H1 (cell line): ENCODE results near the gene PRDM15. TPM values are rescaled to one million over a fixed set of nuclear protein-coding genes. Genes with fewer than 3 reads are reported as not detected.

Experiments
- CTCF ChIA-PET: fragments of 300-600 bp; sonication (Branson Sonifier 250); formaldehyde crosslinking; loops from one replicate; lab custom pipeline; 2021; ENCODE audit not compliant: partially characterized antibody; lab: Charles Lee
- POLR2A ChIA-PET: fragments of 300-600 bp; sonication (Branson Sonifier 250); formaldehyde crosslinking; loops from one replicate; lab custom pipeline; 2021; ENCODE audit warnings: inconsistent platforms; ENCODE audit not compliant: partially characterized antibody; lab: Charles Lee
- DNase-seq, 2 experiments: peaks; one replicate each; pipeline versions ENCODE4 v3.0.0 to v3.0.0-alpha.2; 2010 to 2022; ENCODE audit warnings: low spot score in 2 of 2, low read depth in 1 of 2, mixed read lengths in 1 of 2
- FAIRE-seq: peaks from 2 replicates; lab custom pipeline; 2011; peaks lifted over from hg19 to GRCh38; lab: Jason Lieb, UNC
- H2AFZ ChIP-seq: 2 replicates; pipeline ENCODE4 v1.8.1; 2012; ENCODE audit warnings: low read length, inconsistent platforms
- H2AK5ac ChIP-seq: 2 replicates; pipeline ENCODE4 v1.6.1; 2013; ENCODE audit warnings: low read depth, low read length
- H2BK120ac ChIP-seq: replicated peaks from 2 replicates; pipeline ENCODE3; 2013; ENCODE audit warnings: low read depth, low read length, inconsistent platforms
- H2BK12ac ChIP-seq: 2 replicates; pipeline ENCODE4 v1.6.1; 2013; ENCODE audit warnings: low read depth, low read length
- H2BK15ac ChIP-seq: 2 replicates; pipeline ENCODE4 v1.6.1; 2013; ENCODE audit warnings: low read length
- H2BK20ac ChIP-seq: 2 replicates; pipeline ENCODE4 v1.6.1; 2013; ENCODE audit warnings: low read length
- H2BK5ac ChIP-seq: 2 replicates; pipeline ENCODE4 v1.6.1; 2013; ENCODE audit warnings: low read depth, low read length
- H3K14ac ChIP-seq: 2 replicates; pipeline ENCODE4 v1.6.1; 2013; ENCODE audit warnings: inconsistent platforms; ENCODE audit not compliant: insufficient read length
- H3K18ac ChIP-seq: 2 replicates; pipeline ENCODE4 v1.6.1; 2013; ENCODE audit warnings: low read length; ENCODE audit errors: extremely low read depth
- H3K23ac ChIP-seq: 2 replicates; pipeline ENCODE4 v1.6.1; 2013; ENCODE audit warnings: inconsistent platforms; ENCODE audit not compliant: insufficient read length
- H3K23me2 ChIP-seq: 2 replicates; pipeline ENCODE4 v1.6.1; 2013; ENCODE audit warnings: low read depth, low read length
- H3K27ac ChIP-seq: 2 replicates; pipeline ENCODE4 v1.6.1; 2011; ENCODE audit warnings: low read depth, low read length, inconsistent platforms
- H3K27me3 ChIP-seq, 4 experiments: replicated peaks in 1 of 4; 1 replicate in 1 of 4; 2 replicates in 3 of 4; pipeline versions ENCODE4 v1.6.1 to v1.8.1; 2011 to 2013; ENCODE audit warnings: low read length in 3 of 4, mild to moderate bottlenecking in 3 of 4, inconsistent platforms in 2 of 4, mixed read lengths in 2 of 4, moderate library complexity in 1 of 4; ENCODE audit not compliant: control insufficient read depth in 3 of 4, insufficient read depth in 3 of 4; ENCODE audit errors: extremely low read depth in 1 of 4
- H3K36me3 ChIP-seq, 4 experiments: 2 replicates each; pipeline versions ENCODE4 v1.6.1 to v1.8.1; 2011 to 2013; ENCODE audit warnings: mild to moderate bottlenecking in 4 of 4, low read length in 3 of 4, moderate library complexity in 2 of 4, control low read depth in 1 of 4, inconsistent platforms in 1 of 4; ENCODE audit not compliant: insufficient read depth in 4 of 4, control insufficient read depth in 2 of 4
- H3K4ac ChIP-seq: replicated peaks from 2 replicates; pipeline ENCODE3; 2013; ENCODE audit warnings: low read length, low read depth, mixed read lengths, inconsistent platforms; ENCODE audit not compliant: insufficient read length
- H3K4me1 ChIP-seq, 4 experiments: replicated peaks in 1 of 4; 1 replicate in 1 of 4; 2 replicates in 3 of 4; pipeline versions ENCODE4 v1.6.1 to v1.8.1; 2011 to 2013; ENCODE audit warnings: low read length in 3 of 4, inconsistent platforms in 2 of 4, mixed read lengths in 1 of 4; ENCODE audit not compliant: insufficient read depth in 4 of 4, control insufficient read depth in 3 of 4
- H3K4me2 ChIP-seq, 2 experiments: 2 replicates each; pipeline versions ENCODE4 v1.6.1 to v1.8.1; 2011 to 2013; ENCODE audit warnings: low read depth in 2 of 2, low read length in 2 of 2, control low read depth in 1 of 2, inconsistent platforms in 1 of 2, mild to moderate bottlenecking in 1 of 2; ENCODE audit not compliant: insufficient read depth in 1 of 2
- H3K4me3 ChIP-seq, 4 experiments: fragments of 200-600, 300-600 bp in 1 of 4; sonication (generic), shearing (Covaris generic), sonication (Bioruptor Twin) in 1 of 4; 2 replicates each; pipeline versions ENCODE4 v1.5.1 to v1.8.1; 2011 to 2016; ENCODE audit warnings: low read length in 4 of 4, low read depth in 3 of 4, control low read depth in 2 of 4, inconsistent platforms in 2 of 4, mild to moderate bottlenecking in 2 of 4, mixed read lengths in 1 of 4, moderate library complexity in 1 of 4; ENCODE audit not compliant: insufficient read depth in 2 of 4; ENCODE audit errors: extremely low read depth in 1 of 4
- H3K56ac ChIP-seq: replicated peaks from 2 replicates; pipeline ENCODE3; 2013; ENCODE audit warnings: low read depth, mild to moderate bottlenecking, mixed read lengths, low read length, inconsistent platforms; ENCODE audit not compliant: insufficient read length
- H3K79me1 ChIP-seq: 2 replicates; pipeline ENCODE4 v1.6.1; 2013; ENCODE audit warnings: low read depth, low read length, control low read depth
- H3K79me2 ChIP-seq, 2 experiments: 2 replicates each; pipeline versions ENCODE4 v1.6.1 to v1.8.1; 2012 to 2013; ENCODE audit warnings: low read length in 2 of 2, mild to moderate bottlenecking in 2 of 2, inconsistent platforms in 1 of 2; ENCODE audit not compliant: insufficient read depth in 2 of 2, control insufficient read depth in 1 of 2
- H3K9ac ChIP-seq, 4 experiments: replicated peaks in 1 of 4; 1 replicate in 1 of 4; 2 replicates in 3 of 4; pipeline versions ENCODE4 v1.6.1 to v1.8.1; 2011 to 2013; ENCODE audit warnings: low read depth in 3 of 4, low read length in 3 of 4, control low read depth in 2 of 4, mild to moderate bottlenecking in 2 of 4, moderate library complexity in 2 of 4, inconsistent platforms in 1 of 4; ENCODE audit errors: extremely low read depth in 1 of 4
- H3K9me3 ChIP-seq, 2 experiments: 2 replicates each; pipeline versions ENCODE4 v1.6.1 to v1.8.1; 2012 to 2013; ENCODE audit warnings: mild to moderate bottlenecking in 2 of 2, moderate library complexity in 2 of 2, control low read depth in 1 of 2, inconsistent platforms in 1 of 2, low read depth in 1 of 2, low read length in 1 of 2, mixed read lengths in 1 of 2; ENCODE audit not compliant: insufficient read depth in 2 of 2
- H4K20me1 ChIP-seq, 2 experiments: replicated peaks in 1 of 2; 2 replicates each; pipeline versions ENCODE3 to v1.8.1; 2011 to 2013; ENCODE audit warnings: inconsistent platforms in 2 of 2, low read length in 2 of 2, mild to moderate bottlenecking in 1 of 2; ENCODE audit not compliant: insufficient read depth in 2 of 2, control insufficient read depth in 1 of 2
- H4K5ac ChIP-seq: 2 replicates; pipeline ENCODE4 v1.6.1; 2013; ENCODE audit warnings: low read length, low read depth, mixed read lengths, inconsistent platforms; ENCODE audit not compliant: insufficient read length
- H4K8ac ChIP-seq: 2 replicates; pipeline ENCODE4 v1.8.0; 2013; ENCODE audit warnings: mild to moderate bottlenecking, moderate library complexity, low read length, inconsistent platforms; ENCODE audit not compliant: insufficient read depth; ENCODE audit errors: extremely low read depth
- H4K91ac ChIP-seq: replicated peaks from 2 replicates; pipeline ENCODE3; 2013; ENCODE audit warnings: low read length, mixed read lengths, inconsistent platforms; ENCODE audit not compliant: insufficient read length
- CBX8 ChIP-seq: fragments of 300-800, 300-1000 bp; sonication (generic); IDR thresholded peaks from 2 replicates; pipeline ENCODE4 v1.7.1; 2016; ENCODE audit warnings: low read depth, low read length, borderline replicate concordance
- EZH2 ChIP-seq: fragments of 200-600 bp; sonication (generic); IDR thresholded peaks from 2 replicates; pipeline ENCODE4 v1.7.1; 2012; ENCODE audit warnings: low read depth, mild to moderate bottlenecking, moderate library complexity, low read length, inconsistent platforms; ENCODE audit not compliant: severe bottlenecking
- GABPA ChIP-seq: IDR thresholded peaks from 2 replicates; pipeline ENCODE4 v1.6.1; 2011; ENCODE audit warnings: mild to moderate bottlenecking, low read length, moderate library complexity, borderline replicate concordance; ENCODE audit not compliant: insufficient read depth
- HDAC6 ChIP-seq: IDR thresholded peaks from one replicate; pipeline ENCODE4 v1.7.1; 2012; ENCODE audit warnings: low read depth, mild to moderate bottlenecking, inconsistent platforms, low read length, moderate library complexity
- KDM4A ChIP-seq: IDR thresholded peaks from one replicate; pipeline ENCODE4 v1.7.1; 2012; ENCODE audit warnings: low read depth, mild to moderate bottlenecking, moderate library complexity, low read length, inconsistent platforms; ENCODE audit not compliant: severe bottlenecking
- POLR2AphosphoS5 ChIP-seq: IDR thresholded peaks from 2 replicates; pipeline ENCODE4 v1.6.1; 2011; ENCODE audit warnings: low read depth, low read length
- POU5F1 ChIP-seq: IDR thresholded peaks from 2 replicates; pipeline ENCODE4 v1.6.1; 2011; ENCODE audit warnings: low read depth, mild to moderate bottlenecking, low read length, moderate library complexity
- RBBP5 ChIP-seq: IDR thresholded peaks from 2 replicates; pipeline ENCODE4 v1.7.1; 2012; ENCODE audit warnings: low read depth, mild to moderate bottlenecking, inconsistent platforms, low read length, moderate library complexity, borderline replicate concordance
- SIN3A ChIP-seq, 2 experiments: IDR thresholded peaks in 1 of 2; conservative IDR thresholded peaks in 1 of 2; 2 replicates each; pipeline ENCODE4 v1.6.1; 2011 to 2012; ENCODE audit warnings: low read length in 2 of 2, improper control_type of control experiment in 1 of 2, low read depth in 1 of 2, mild to moderate bottlenecking in 1 of 2
- SP2 ChIP-seq: IDR thresholded peaks from 2 replicates; pipeline ENCODE4 v1.6.1; 2012; ENCODE audit warnings: mild to moderate bottlenecking, low read length, inconsistent platforms
- WGBS, 2 experiments: shearing (Covaris generic) in 1 of 2; methylation state at CpG; one replicate each; pipeline versions ENCODE4 v1.1.6 to v1.1.7; 2013 to 2015; ENCODE audit warnings: low lambda C conversion rate in 2 of 2, mixed read lengths in 2 of 2, inconsistent platforms in 1 of 2, low coverage in 1 of 2, missing lambda C conversion rate in 1 of 2; ENCODE audit not compliant: insufficient replicate concordance in 2 of 2, insufficient coverage in 1 of 2, insufficient read length in 1 of 2; ENCODE audit errors: extremely low coverage in 1 of 2, missing lambda C conversion rate in 1 of 2; 5-methylcytosine and 5-hydroxymethylcytosine counted together
- polyA plus RNA-seq, 7 experiments: library from polyadenylated mRNA; depleted of rRNA in 3 of 7; stranded (reverse) in 5 of 7; unstranded in 2 of 7; fragments of >200 nt in 5 of 7; fragments of 200-250 nt in 2 of 7; gene quantifications; 1 replicate in 5 of 7; 2 replicates in 1 of 7; 4 replicates in 1 of 7; pipeline versions ENCODE4 v1.2.1 to v1.2.3, GENCODE V29; 2011 to 2013; ENCODE audit warnings: missing spikeins in 2 of 7, mixed read lengths in 2 of 7
- total RNA-seq: library from RNA; stranded (reverse); fragmentation: NEBNext Ultra II Directional; extraction: Animal tissue kit (Norgen Biotek cat#: 25700); gene quantifications from 2 replicates; pipeline ENCODE4 v1.2.1, GENCODE V29; 2021
- TF ChIP-seq, protein P1 (sequence below): IDR thresholded peaks from 2 replicates; pipeline ENCODE4 v1.6.1; 2012; ENCODE audit warnings: inconsistent platforms

The PRDM15 gene
- total and polyA plus RNA-seq, 2 of the 8 experiments (the other 6 are each of a cell fraction or from before 2014, with no cell fraction given) = 9.7 to 10.5 TPM

DNA sequence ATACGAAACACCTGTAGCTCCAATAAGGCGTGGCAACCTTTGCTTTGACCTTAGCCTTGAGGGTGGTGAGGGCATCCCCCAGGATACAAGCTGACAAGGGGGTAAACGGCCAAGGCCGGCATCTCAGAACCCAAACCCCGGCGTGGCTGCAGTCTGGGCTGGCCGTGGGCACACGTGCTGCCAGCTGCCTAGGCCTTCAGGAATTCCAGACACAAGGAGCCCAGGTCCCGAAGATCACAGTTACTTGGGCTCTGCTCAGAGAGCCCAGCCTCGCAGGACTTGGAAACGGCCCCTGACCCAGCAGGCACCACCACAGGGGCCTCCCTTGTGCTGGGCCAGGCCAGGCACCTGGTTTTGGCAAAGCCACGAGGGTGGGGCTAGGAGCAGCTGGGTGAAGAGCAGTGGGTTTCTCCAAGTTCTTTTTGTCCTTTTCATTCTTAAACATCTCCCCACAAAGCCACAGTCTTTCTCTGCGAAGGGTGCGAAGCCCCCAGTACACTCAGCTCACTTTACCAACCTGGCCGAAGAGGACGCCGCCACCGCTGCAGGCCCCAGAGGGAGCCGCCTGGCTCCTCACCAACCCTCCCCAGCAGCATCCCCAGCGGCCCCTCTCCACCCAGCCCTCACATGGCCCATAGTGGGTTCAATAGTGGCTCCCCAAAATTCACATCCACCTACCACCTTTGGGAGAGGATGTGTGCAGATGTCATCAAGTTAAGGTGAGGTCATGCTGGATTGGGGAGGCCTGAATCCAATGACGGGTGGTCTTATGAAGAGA, 26.8 kb downstream of the PRDM15 start:
- no peak overlapping the region for H3K14ac ChIP-seq
- peaks cover 0 to 2% (median 0%) of the 10 kb centered on the region in 4 experiments; a peak in 1 of 7 replicates for H3K4me1 ChIP-seq
- H2BK5ac ChIP-seq = no peak overlapping the region
- no peaks in the 10 kb centered on the region for H3K27me3 ChIP-seq
- no peak overlapping the region for H4K91ac ChIP-seq
- ChIA-PET POLR2A (no interaction called here), CTCF (interaction anchor here (0.7 to 3.5 kb wide), 8 partner anchors 9 to 265 kb away, joined by 3 to 11 read pairs (median 3); no protein-coding TSS in a partner anchor)
- no peak overlapping the region for H3K9ac ChIP-seq
- H2BK120ac ChIP-seq = no peak overlapping the region
- 87% methylated on average over 20 of the region's 21 CpGs; no CpG with 5 or more reads in 1 of the 2 experiments for WGBS, 2 experiments
- no peak overlapping the region for H2BK12ac ChIP-seq
- H3K4me2 ChIP-seq = no peak overlapping the region
- peaks cover 0 to 3% of the 10 kb centered on the region in 2 experiments for H4K20me1 ChIP-seq
- no peak overlapping the region for H2BK15ac ChIP-seq
- no peak overlapping the region for H2AK5ac ChIP-seq
- no peaks in the 10 kb centered on the region; the same call in 1 of the 2 replicates for H3K79me1 ChIP-seq
- FAIRE-seq (no peak), DNase-seq (no peak)
- no peak overlapping the region for H2BK20ac ChIP-seq
- H3K18ac ChIP-seq = no peak overlapping the region
- H3K27ac ChIP-seq = no peak overlapping the region
- H3K79me2 ChIP-seq = no peaks in the 10 kb centered on the region
- H3K4me3 ChIP-seq = no peak overlapping the region
- H3K23me2 ChIP-seq = no peaks in the 10 kb centered on the region
- no peaks in the 10 kb centered on the region for H3K9me3 ChIP-seq
- H3K56ac ChIP-seq = no peak overlapping the region
- peaks cover 3 to 7% (median 4%) of the 10 kb centered on the region in 4 experiments; a peak in 5 of 8 replicates for H3K36me3 ChIP-seq
- no peak overlapping the region for H3K4ac ChIP-seq
- no peak overlapping the region for H4K5ac ChIP-seq
- H2AFZ ChIP-seq = no peak overlapping the region
- H4K8ac ChIP-seq = no peak overlapping the region
- no peak overlapping the region for H3K23ac ChIP-seq
- TF ChIP-seq, protein P1, sequence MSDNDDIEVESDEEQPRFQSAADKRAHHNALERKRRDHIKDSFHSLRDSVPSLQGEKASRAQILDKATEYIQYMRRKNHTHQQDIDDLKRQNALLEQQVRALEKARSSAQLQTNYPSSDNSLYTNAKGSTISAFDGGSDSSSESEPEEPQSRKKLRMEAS = no peak
- TF ChIP-seq POLR2AphosphoS5 (no peak), SIN3A (conservative IDR thresholded peaks at IDR 0.05 in 1 of 2, IDR thresholded peaks at IDR 0.05 in 1 of 2; ENCODE audit: low read depth in 1 of 2, low read length in 2 of 2) (no peak), CBX8 (no peak), SP2 (no peak), KDM4A (no peak), POU5F1 (no peak), EZH2 (no peak), RBBP5 (no peak), GABPA (no peak), HDAC6 (no peak)
